ENCODE results near the gene PLXDC2.
A peak's percentile ranks its signal among the peaks of the same experiment; 100 is the strongest.

The PLXDC2 gene

DNA sequence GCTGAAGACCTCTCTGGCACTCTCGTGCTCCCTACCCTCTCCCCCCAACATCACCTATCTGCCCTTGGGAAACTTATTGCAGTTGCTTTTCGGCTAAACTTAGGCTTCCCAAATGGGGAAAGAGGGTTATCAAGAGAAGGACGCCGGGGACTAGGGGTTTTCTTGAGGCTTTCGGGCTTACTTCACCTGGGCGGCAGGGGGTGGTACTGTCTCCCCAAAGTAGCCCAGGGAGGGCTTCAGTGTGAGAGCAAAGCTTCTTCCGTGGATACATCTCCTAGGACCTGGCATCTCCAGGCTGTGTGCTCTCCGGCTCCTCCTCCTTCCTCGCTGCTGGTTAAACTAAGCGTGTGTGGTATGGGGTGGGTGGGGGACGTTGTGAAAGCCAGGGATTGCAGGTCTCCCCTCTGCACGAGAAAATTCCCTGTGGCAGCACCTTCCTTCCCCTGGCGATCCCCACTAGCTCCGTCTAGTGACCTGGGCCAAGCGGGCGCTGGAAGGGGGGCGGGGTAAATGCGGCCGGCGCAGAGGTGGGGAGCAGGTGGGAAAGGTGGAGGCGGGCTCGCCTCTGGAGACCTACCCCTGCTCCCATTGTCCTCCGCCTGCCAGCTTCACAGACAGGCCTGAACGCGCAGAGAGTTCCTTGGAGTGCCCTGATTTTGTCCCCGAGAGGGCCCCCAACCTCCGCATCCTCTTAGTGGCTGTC lies 1.1 kb downstream of the PLXDC2 start:
- peak in 4 of 14 donors; percentile 50 to 61 (median 57) for DNase-seq

DNA sequence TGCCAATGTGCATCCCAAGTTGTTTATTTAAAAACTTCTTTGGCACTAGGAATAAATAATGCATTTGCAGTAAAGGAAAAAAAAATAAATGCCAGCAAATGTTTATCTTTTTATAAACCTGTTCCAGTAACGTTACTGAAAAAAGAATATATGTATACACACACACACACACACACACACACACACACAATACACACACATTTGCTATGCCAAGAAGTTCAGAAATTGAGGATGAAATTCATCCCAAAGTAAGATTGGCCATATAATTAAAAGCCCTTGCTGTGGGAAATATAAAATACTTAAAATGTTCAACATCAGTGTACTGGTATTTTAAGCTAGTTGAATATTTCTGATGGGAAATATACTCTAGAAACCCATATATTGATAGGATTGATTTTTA lies 2.6 kb downstream of the PLXDC2 start:
- no peak for DNase-seq

DNA sequence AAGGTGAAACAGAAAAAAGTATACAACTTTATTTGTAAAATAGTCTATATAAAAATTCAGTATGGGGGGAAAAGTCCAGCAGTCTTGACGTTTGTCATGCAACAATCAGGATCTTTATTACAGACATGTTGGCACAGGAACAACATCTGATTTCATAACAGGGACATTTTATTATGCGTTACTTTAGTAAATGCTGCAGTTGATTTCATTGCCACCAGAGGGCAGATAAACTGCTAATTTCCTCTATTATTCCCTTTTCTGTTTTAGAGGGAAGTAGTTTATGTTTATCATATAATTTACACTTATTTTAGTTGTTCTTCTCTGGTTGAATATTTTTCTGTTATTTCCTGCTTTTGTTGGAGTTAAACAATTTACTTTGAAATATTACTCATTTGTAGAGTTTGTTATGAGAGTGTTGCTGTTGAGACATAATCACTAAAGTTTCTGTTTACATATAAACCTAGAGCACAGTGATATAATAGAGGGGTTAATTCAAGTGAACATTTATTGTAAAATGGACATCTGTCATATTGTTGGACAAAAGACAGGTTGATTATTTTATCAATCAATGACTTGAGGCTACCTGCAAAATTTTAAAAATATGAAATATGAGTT lies 3.3 kb downstream of the PLXDC2 start:
- peak in 1 of 14 donors; percentile 50 for DNase-seq

GRCh38 chr10:19824381-19825342 lies 8.4 kb downstream of the PLXDC2 start:
- no peak for DNase-seq

- no peak for DNase-seq
These were observed 9.5 kb downstream of the PLXDC2 start for GRCh38 chr10:19825700-19826099.

DNA sequence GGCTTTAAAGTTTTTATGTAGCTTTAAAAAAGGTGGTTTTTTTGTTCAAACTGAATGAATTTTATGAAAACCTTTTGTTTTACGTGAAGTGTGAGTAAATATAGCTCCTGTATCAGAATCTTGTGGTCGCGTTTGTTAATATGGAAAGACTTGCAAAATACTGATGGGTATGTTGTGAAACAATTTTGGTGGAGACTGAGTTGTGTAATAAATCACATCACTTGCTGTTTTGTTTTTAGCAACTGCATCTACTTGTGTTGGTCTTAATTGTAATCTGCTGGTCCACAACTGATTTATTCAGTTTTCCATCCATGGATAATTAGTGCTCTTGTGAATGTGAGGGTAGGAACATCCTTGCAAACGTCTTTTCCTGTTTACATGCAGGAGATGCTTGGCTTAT lies 10.5 kb downstream of the PLXDC2 start:
- no peak for DNase-seq

- no peak for DNase-seq
These were observed 12.2 kb downstream of the PLXDC2 start for GRCh38 chr10:19828278-19829049.

DNA sequence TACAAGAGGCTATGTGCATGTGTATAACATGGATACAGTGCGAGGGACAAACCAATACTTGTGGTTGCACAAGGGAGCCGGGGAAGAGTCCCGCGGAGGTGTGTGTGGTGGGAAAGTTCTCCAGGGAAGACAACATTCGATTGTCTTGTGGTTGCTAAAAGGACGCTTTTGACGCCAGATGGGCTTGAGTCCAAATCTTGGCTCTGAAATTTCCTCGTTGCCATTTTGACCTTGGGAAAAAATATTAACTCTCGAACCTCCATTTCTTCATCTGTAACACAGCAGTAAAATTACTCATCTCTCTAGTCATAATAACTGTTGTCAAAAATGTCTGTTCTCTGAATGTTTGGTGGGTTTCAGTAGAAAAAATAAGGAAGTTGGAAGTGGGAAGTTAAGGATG lies 16.5 kb downstream of the PLXDC2 start:
- no peak for DNase-seq

DNA sequence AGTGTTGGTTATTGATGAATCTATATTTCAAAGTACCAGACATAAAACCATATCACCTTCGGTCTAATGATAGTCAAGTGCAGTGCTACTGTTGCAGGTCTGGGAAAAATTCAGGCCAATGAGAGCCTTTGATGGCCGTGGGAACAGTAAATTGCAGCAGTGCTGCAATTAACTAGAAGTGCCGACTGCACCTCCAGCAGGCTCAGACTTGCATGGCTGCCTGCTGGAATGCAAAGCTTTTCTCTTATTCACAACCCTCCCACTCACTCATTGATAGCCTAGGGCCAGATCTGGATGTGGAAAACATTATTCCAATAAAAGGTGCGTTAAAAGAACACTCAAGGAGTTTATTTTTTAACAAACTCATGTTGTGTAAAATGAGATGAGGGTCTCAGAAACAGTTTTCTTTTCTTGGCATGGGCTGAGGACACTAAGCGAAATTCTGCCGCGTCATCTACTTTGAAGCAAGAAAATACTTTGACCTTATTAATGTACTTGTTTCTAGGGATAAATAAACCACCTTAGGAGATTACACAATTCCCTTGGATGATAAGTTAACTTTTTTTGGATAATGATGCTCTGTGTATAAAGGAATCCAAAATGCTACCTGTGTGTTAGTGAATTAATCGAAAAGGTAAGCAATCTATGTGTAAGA lies 17.1 kb downstream of the PLXDC2 start:
- DNase-seq, result no peak

DNA sequence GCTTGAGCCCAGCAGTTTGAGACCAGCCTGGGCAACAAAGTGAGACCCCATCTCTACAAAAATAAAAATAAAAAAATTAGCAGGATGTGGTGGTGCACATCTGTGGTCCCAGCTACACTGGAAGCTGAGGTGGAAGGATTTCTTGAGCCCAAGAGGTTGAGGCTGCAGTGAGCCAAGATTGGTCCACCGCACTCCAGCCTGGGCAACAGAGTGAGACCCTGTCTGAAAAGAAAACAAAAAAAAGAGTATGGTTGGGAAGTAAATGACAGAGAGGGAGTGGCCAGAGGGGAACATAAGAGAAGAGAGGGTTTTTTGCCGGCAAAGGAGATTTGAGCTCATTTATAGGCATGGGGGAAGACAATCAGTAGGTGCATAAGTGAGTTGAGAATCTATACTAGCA lies 19.7 kb downstream of the PLXDC2 start:
- no peak for DNase-seq

GRCh38 chr10:19839090-19839489 lies 22.9 kb downstream of the PLXDC2 start:
- DNase-seq, result no peak

DNA sequence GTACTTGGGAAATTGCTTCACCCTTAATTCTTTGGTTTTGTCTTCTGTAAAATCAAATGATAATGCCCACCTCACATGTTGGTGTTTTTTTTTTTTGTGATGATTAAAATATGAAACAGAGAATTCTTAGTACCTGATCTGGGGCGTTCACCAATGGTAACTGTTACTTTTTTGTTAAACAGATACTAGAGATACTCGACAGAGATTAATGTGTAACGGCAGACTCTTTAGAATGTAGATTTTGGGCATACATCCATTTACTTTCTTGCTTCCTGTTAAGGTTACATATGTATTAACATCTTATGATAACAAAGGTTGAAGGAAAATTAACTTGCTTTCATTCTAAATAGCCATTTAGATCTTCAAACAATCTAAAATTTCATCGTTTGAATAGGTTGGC lies 23.3 kb downstream of the PLXDC2 start:
- DNase-seq, result no peak

- no peak for DNase-seq
These were observed 24.5 kb downstream of the PLXDC2 start for GRCh38 chr10:19840776-19841175.

- DNase-seq, result no peak
These were observed 27.3 kb downstream of the PLXDC2 start for GRCh38 chr10:19843487-19843886.

- DNase-seq, result no peak
These were observed 29.5 kb downstream of the PLXDC2 start for GRCh38 chr10:19845503-19846368.

DNA sequence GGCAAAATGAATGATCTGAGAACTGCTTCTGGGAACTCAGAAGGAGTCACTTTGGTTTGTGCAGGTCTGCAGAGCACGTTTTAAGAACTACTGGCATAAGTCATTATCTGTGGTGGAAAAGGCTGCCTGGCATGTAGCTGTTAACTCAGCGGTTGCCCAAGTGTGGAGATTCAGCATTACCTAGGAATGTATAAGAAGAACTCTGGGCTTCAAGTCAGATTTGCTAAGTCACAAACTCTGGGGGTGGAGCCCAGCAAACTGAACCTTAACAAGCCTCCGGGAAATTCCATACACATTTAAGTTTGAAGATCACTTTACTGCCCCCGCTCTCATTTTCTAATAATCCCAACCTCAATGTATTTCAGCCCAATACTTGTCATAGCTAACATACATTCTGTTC lies 31.1 kb downstream of the PLXDC2 start:
- DNase-seq, result no peak

DNA sequence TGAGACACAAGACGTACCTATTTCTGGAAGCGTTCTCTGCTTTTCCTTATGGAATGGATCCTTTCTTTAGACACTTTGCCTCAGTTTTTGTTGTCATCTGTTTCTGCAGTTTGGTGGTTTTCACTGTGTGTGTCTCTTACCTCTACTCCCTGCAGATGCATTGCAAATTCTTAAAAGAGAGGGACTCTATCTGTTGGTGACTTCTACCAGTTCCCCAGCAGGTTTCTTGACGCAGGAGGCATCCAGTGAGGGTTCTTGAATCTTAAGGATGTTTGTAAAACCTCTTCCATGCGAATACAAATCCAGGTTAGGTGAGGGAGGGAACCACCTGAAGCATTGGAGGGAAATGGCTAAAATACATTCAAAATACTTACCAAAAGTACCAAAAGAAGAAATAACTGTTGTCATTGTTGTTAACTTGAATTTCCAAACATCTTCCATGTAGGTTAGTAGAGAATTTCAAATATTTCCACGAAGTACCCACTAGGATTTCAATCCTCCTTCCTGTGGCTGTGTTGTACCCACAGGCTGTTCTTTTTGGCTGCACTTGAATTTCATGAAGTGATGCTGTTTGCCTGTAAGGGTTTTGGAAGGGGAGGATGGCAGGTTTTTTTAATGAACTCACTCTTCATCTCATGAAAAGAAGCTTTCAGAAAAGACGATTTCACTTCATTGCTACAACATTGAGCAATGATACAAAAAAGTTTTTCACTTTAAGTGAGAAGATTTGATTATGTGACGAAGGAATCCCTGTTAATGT lies 32.2 kb downstream of the PLXDC2 start:
- DNase-seq, result no peak

DNA sequence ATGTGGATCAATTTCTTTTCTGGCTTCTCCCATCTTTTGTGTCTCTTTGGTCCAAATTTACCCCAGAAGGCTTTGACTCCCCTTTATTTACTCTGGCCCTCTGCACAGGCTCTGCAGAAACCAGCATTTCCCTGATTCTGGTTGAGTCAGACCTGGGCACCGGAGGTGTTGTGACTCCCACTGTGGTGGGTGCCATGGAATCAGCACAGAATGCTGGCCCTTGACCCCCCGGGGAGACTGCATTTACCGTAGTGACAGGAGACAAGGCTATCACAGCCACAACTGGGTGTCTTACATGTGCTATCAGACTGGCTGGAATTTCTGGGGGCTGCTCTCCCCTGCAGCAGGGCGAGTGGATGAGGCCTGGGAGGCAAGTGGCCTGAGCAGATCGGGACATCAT lies 37.6 kb downstream of the PLXDC2 start:
- no peak for DNase-seq

- no peak for DNase-seq
These were observed 41.6 kb downstream of the PLXDC2 start for GRCh38 chr10:19857876-19858275.

DNA sequence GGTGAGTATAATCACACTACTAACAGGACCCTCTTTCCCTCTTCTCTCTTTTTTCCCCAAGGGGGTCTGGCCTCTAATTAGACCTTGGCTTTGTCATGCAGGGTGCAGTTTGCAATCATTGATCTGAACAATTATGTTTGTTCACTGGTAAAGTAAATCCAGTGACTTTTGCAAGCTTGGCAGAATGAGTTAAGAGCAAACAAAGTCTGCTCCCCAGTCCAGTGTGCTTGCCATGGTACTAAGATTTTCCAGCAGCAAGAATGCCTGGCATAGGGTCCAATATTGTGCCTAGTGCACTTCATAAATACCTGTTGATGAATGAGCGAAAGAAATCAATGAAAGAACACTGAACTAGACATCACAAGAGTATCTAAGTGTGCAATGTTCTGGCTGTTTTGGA lies 43.9 kb downstream of the PLXDC2 start:
- no peak for DNase-seq
